Measurements from ENCODE around the gene CPNE9. TPM values are rescaled to one million over a fixed set of nuclear protein-coding genes. Genes with fewer than 3 reads are reported as not detected.
A peak's percentile ranks its signal among the peaks of the same experiment; 100 is the strongest.

The CPNE9 gene
- total and polyA plus RNA-seq, 8 donors: 0.15 to 0.40 (median 0.25) TPM; not detected in 2

DNA sequence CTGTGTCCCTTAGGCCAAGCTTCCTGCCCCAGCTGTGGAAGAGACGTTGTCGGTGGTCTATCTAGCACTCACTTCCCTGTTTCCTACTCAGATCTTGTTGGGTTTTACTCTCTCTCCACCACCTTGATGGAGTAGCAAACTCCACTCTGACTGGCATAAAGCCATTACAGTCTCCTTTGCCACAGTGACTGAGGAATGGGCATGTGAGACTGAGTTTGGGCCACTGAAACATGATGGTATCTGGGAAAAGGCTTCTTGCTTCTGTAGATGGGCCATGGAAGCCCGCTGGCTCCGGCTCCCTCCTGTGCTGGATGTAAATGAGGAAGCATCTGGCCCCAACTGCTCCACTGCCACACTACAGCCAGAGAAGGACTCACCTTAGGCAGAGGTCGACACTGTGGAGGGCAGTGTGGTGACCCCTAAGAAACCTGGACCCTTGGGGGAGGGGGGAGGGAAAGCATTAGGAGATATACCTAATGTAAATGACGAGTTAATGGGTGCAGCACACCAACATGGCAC lies 75.5 kb downstream of the CPNE9 start:
- Histone ChIP-seq H3K9me3 (no peaks in the 10 kb centered on the region), H3K4me3 (no peak overlapping the region), H3K36me3 (peaks cover 0 to 40% of the 10 kb centered on the region in 2 donors), H3K27ac (peak overlapping the region in 1 of 2 donors; percentile 88), H3K4me1 (peaks cover 3 to 53% of the 10 kb centered on the region in 2 donors), H3K27me3 (no peaks in the 10 kb centered on the region)
- TF ChIP-seq CTCF (IDR thresholded peaks at IDR 0.05): no peak
- intact Hi-C loops (cut with DNase I): no loop called here
- DNase-seq (no peak), ATAC-seq (peak; percentile 15)

Other genes with a start within 250 kb of the CPNE9 start
- not detected for gene LHFPL4, start 150.0 kb upstream of the CPNE9 start, total RNA-seq
- gene LHFPL4, start 150.0 kb upstream of the CPNE9 start, polyA plus RNA-seq (ENCODE audit: insufficient read length in 6 of 6): under 1 TPM; 0.06 to 0.13 (median 0.09) TPM
- 10 to 100 TPM; 35.0 to 49.6 TPM for gene MTMR14, start 54.3 kb upstream of the CPNE9 start, total RNA-seq
- gene MTMR14, start 54.3 kb upstream of the CPNE9 start, polyA plus RNA-seq (ENCODE audit: insufficient read length in 6 of 6): 10 to 100 TPM; 29.8 to 34.7 (median 32.9) TPM
- gene BRPF1, start 27.9 kb downstream of the CPNE9 start, total RNA-seq: 10 to 100 TPM; 15.2 to 22.3 TPM
- 10 to 100 TPM; 17.7 to 24.1 (median 21.9) TPM for gene BRPF1, start 27.9 kb downstream of the CPNE9 start, polyA plus RNA-seq (ENCODE audit: insufficient read length in 6 of 6)
- gene OGG1, start 46.1 kb downstream of the CPNE9 start, total RNA-seq: 10 to 100 TPM; 19.9 to 29.4 TPM
- 10 to 100 TPM; 66.1 to 73.1 (median 69.5) TPM for gene OGG1, start 46.1 kb downstream of the CPNE9 start, polyA plus RNA-seq (ENCODE audit: insufficient read length in 6 of 6)
- gene CAMK1, start 66.1 kb downstream of the CPNE9 start, total RNA-seq: 10 to 100 TPM; 29.1 to 37.5 TPM
- 10 to 100 TPM; 18.4 to 25.8 (median 22.0) TPM for gene CAMK1, start 66.1 kb downstream of the CPNE9 start, polyA plus RNA-seq (ENCODE audit: insufficient read length in 6 of 6)
- 10 to 100 TPM; 50.0 to 59.2 TPM for gene TADA3, start 88.6 kb downstream of the CPNE9 start, total RNA-seq
- 10 to 100 TPM; 65.7 to 91.7 (median 79.8) TPM for gene TADA3, start 88.6 kb downstream of the CPNE9 start, polyA plus RNA-seq (ENCODE audit: insufficient read length in 6 of 6)
- gene ARPC4, start 89.2 kb downstream of the CPNE9 start, total RNA-seq: 100 to 1,000 TPM; 148 to 193 TPM
- 100 to 1,000 TPM in 5 of 6 donors, 10 to 100 TPM in 1; 87.7 to 112 (median 108) TPM for gene ARPC4, start 89.2 kb downstream of the CPNE9 start, polyA plus RNA-seq (ENCODE audit: insufficient read length in 6 of 6)
- 10 to 100 TPM; 30.5 to 33.9 TPM for gene TTLL3, start 106.4 kb downstream of the CPNE9 start, total RNA-seq
- 100 to 1,000 TPM in 2 of 6 donors, 10 to 100 TPM in 4; 71.1 to 103 (median 94.4) TPM for gene TTLL3, start 106.4 kb downstream of the CPNE9 start, polyA plus RNA-seq (ENCODE audit: insufficient read length in 6 of 6)
- gene RPUSD3, start 140.2 kb downstream of the CPNE9 start, total RNA-seq: 10 to 100 TPM; 29.6 to 35.3 TPM
- 10 to 100 TPM; 31.3 to 43.1 (median 37.6) TPM for gene RPUSD3, start 140.2 kb downstream of the CPNE9 start, polyA plus RNA-seq (ENCODE audit: insufficient read length in 6 of 6)
- gene CIDEC, start 176.4 kb downstream of the CPNE9 start, total RNA-seq: not detected
- under 1 TPM in 4 of 6 donors, not detected in 2; 0.18 to 0.68 (median 0.27) TPM for gene CIDEC, start 176.4 kb downstream of the CPNE9 start, polyA plus RNA-seq (ENCODE audit: insufficient read length in 6 of 6)
- 10 to 100 TPM; 25.1 to 31.8 TPM for gene JAGN1, start 186.8 kb downstream of the CPNE9 start, total RNA-seq
- gene JAGN1, start 186.8 kb downstream of the CPNE9 start, polyA plus RNA-seq (ENCODE audit: insufficient read length in 6 of 6): 10 to 100 TPM; 33.0 to 38.5 (median 36.0) TPM
- 10 to 100 TPM; 14.4 to 22.5 TPM for gene IL17RE, start 199.0 kb downstream of the CPNE9 start, total RNA-seq
- 100 to 1,000 TPM in 2 of 6 donors, 10 to 100 TPM in 4; 76.3 to 108 (median 83.1) TPM for gene IL17RE, start 199.0 kb downstream of the CPNE9 start, polyA plus RNA-seq (ENCODE audit: insufficient read length in 6 of 6)
- 10 to 100 TPM; 20.4 to 26.2 TPM for gene IL17RC, start 213.3 kb downstream of the CPNE9 start, total RNA-seq
- gene IL17RC, start 213.3 kb downstream of the CPNE9 start, polyA plus RNA-seq (ENCODE audit: insufficient read length in 6 of 6): 10 to 100 TPM; 42.3 to 54.4 (median 51.2) TPM
- 10 to 100 TPM; 29.9 to 56.8 TPM for gene CRELD1, start 230.0 kb downstream of the CPNE9 start, total RNA-seq
- 10 to 100 TPM; 40.4 to 81.2 (median 68.8) TPM for gene CRELD1, start 230.0 kb downstream of the CPNE9 start, polyA plus RNA-seq (ENCODE audit: insufficient read length in 6 of 6)
- gene PRRT3, start 248.6 kb downstream of the CPNE9 start, total RNA-seq: 1 to 10 TPM; 1.8 to 2.5 TPM
- 1 to 10 TPM; 3.2 to 4.6 (median 4.3) TPM for gene PRRT3, start 248.6 kb downstream of the CPNE9 start, polyA plus RNA-seq (ENCODE audit: insufficient read length in 6 of 6)